K562 (cell line): Measurements from ENCODE around the gene DCHS2. TPM values are rescaled to one million over a fixed set of nuclear protein-coding genes. Genes with fewer than 3 reads are reported as not detected.

ENCODE experiments used
- ILK ChIP-seq: fragments of 450-650 bp; IDR thresholded peaks from 2 replicates; pipeline ENCODE4 v1.6.1; 2016; ENCODE audit warnings: missing genetic modification characterization, low read depth, mild to moderate bottlenecking, missing compliant biosample characterization, moderate library complexity, borderline replicate concordance
- KLF10 ChIP-seq: fragments of 250-450 bp; sonication (Bioruptor Pico); IDR thresholded peaks from 2 replicates; pipeline ENCODE4 v1.6.1; 2021; ENCODE audit warnings: matching md5 sums
- MIER1 ChIP-seq: fragments of 450-650 bp; IDR thresholded peaks from 2 replicates; pipeline ENCODE4 v1.6.1; 2016; ENCODE audit warnings: antibody characterized with exemption, mild to moderate bottlenecking, low read depth
- NEUROD1 ChIP-seq: fragments of 150-350 bp; IDR thresholded peaks from 2 replicates; pipeline ENCODE4 v1.6.1; 2014; ENCODE audit warnings: borderline replicate concordance, low read length, low read depth; ENCODE audit not compliant: partially characterized antibody
- PHTF2 ChIP-seq: fragments of 250-450 bp; sonication (Bioruptor Pico); IDR thresholded peaks from 2 replicates; pipeline ENCODE4 v1.5.0; 2021; ENCODE audit warnings: mild to moderate bottlenecking
- RBM22 ChIP-seq: fragments of 200-400 bp; formaldehyde crosslinking; IDR thresholded peaks from 2 replicates; pipeline ENCODE4 v1.6.1; 2018; ENCODE audit warnings: low read length, low read depth; ENCODE audit not compliant: poor library complexity, severe bottlenecking
- ZNF3 ChIP-seq: fragments of 250-450 bp; sonication (Bioruptor Pico); IDR thresholded peaks from 2 replicates; pipeline ENCODE4 v1.5.0; 2021; ENCODE audit warnings: mild to moderate bottlenecking, moderate library complexity
- ZNF407 ChIP-seq: fragments of 450-650 bp; IDR thresholded peaks from 2 replicates; pipeline ENCODE4 v1.6.1; 2016; ENCODE audit warnings: low read depth
- polyA plus RNA-seq, 8 experiments: library from polyadenylated mRNA; depleted of rRNA in 4 of 8; stranded (reverse) in 5 of 8; unstranded in 3 of 8; fragments of >200 nt; fragmentation: Nextera tagmentation in 2 of 8; fragmentation: Illumina TruSeq in 1 of 8; extraction: Ambion mirVana in 2 of 8; extraction: Trizol in 1 of 8; gene quantifications; 2 replicates each; pipeline versions ENCODE4 v1.2.1 to v1.2.3, GENCODE V29; 2011 to 2014; ENCODE audit warnings: inconsistent platforms in 1 of 8, missing spikeins in 1 of 8
- total RNA-seq, 7 experiments: library from RNA; depleted of rRNA in 6 of 7; stranded (reverse); fragments of >200 nt in 6 of 7; fragmentation: Illumina TruSeq in 2 of 7; extraction: Trizol in 2 of 7; gene quantifications; 2 replicates each; pipeline versions ENCODE4 v1.2.1 to v1.2.3, GENCODE V29; 2011 to 2021; ENCODE audit warnings: low replicate concordance in 1 of 7
- TF ChIP-seq, protein P1 (sequence below): fragments of 450-650 bp; IDR thresholded peaks from 2 replicates; pipeline ENCODE4 v1.6.1; 2017; ENCODE audit warnings: antibody characterized with exemption

DCHS2 gene
- total and polyA plus RNA-seq, 9 of the 15 experiments (the other 6 are each of a cell fraction or from before 2014, with no cell fraction given), result 0.49 to 7.1 (median 5.3) TPM

DNA sequence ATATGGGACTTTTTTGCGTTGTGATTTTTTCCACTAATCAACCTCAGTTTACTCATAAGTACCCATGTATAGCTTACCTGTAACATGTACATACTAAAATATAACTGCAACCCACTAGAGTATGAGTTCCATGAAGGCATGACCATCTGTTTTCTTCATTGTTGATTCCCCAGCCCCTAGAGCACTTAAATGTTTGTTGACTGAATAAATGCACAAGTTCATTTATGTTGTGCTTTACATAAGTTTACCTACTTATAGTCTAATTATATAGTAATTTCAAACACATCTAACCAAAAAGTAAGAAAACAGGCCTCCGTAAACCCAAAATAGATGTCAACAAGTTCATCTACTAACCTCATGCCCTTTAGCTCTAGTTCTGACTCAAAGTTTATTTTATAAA is 34.7 kb downstream of the DCHS2 start (continued):
- no peak for TF ChIP-seq ZNF407
- TF ChIP-seq ZNF3 (CRISPR knock-in tag), result peak; percentile 92
- TF ChIP-seq RBM22, result no peak
- TF ChIP-seq, protein P1, sequence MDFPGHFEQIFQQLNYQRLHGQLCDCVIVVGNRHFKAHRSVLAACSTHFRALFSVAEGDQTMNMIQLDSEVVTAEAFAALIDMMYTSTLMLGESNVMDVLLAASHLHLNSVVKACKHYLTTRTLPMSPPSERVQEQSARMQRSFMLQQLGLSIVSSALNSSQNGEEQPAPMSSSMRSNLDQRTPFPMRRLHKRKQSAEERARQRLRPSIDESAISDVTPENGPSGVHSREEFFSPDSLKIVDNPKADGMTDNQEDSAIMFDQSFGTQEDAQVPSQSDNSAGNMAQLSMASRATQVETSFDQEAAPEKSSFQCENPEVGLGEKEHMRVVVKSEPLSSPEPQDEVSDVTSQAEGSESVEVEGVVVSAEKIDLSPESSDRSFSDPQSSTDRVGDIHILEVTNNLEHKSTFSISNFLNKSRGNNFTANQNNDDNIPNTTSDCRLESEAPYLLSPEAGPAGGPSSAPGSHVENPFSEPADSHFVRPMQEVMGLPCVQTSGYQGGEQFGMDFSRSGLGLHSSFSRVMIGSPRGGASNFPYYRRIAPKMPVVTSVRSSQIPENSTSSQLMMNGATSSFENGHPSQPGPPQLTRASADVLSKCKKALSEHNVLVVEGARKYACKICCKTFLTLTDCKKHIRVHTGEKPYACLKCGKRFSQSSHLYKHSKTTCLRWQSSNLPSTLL, result no peak
- TF ChIP-seq NEUROD1, result no peak
- no peak for TF ChIP-seq PHTF2 (CRISPR knock-in tag)
- no peak for TF ChIP-seq MIER1
- TF ChIP-seq KLF10, result no peak
- TF ChIP-seq ILK, result no peak
